C4-2B (cell line): Measurements from ENCODE around the gene ZP1.

Experiments used
- ZFX ChIP-seq: fragments of 450-650 bp; IDR thresholded peaks from 2 replicates; pipeline ENCODE4 v1.6.1; 2017
- TF ChIP-seq, protein P1 (sequence below): fragments of 450-650 bp; conservative IDR thresholded peaks from 2 replicates; pipeline ENCODE4 v1.5.1; 2017; ENCODE audit warnings: mild to moderate bottlenecking

DNA sequence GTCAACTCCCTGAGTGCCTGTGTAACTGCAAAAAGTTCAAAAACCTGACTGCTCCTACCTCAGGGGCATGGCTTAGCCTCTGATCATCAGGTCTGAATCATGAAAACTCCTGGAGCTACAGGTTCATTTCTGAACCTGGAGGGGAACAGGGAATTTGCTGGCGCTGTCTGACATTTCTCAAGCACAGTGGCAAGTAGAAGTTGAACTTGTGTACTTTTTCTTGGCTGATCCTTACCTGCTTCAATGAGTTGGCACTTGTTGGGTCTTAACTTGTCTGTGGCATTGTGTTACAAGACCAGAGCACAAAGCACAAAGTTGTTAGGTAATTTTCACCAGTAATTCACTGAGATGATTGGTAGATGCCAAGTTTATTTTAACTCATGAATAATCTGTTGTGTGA, 49.9 kb downstream of the ZP1 start:
- TF ChIP-seq, protein P1, sequence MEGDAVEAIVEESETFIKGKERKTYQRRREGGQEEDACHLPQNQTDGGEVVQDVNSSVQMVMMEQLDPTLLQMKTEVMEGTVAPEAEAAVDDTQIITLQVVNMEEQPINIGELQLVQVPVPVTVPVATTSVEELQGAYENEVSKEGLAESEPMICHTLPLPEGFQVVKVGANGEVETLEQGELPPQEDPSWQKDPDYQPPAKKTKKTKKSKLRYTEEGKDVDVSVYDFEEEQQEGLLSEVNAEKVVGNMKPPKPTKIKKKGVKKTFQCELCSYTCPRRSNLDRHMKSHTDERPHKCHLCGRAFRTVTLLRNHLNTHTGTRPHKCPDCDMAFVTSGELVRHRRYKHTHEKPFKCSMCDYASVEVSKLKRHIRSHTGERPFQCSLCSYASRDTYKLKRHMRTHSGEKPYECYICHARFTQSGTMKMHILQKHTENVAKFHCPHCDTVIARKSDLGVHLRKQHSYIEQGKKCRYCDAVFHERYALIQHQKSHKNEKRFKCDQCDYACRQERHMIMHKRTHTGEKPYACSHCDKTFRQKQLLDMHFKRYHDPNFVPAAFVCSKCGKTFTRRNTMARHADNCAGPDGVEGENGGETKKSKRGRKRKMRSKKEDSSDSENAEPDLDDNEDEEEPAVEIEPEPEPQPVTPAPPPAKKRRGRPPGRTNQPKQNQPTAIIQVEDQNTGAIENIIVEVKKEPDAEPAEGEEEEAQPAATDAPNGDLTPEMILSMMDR = no peak
- TF ChIP-seq ZFX = no peak
